Trophoblast cell (in vitro differentiated cells and primary cell): Measurements from ENCODE around the gene GRID1.
A peak's percentile ranks its signal among the peaks of the same experiment; 100 is the strongest.

ENCODE experiments used
- DNase-seq, 2 donors: peaks; one replicate each; pipeline ENCODE4 v3.0.0-alpha.2; 2016
- H2AFZ ChIP-seq: 2 replicates; pipeline ENCODE4 v1.6.1; 2013; ENCODE audit warnings: low read length, moderate library complexity, mild to moderate bottlenecking; ENCODE audit not compliant: insufficient read depth, poor library complexity
- H2AK5ac ChIP-seq: 2 replicates; pipeline ENCODE4 v1.6.1; 2013; ENCODE audit warnings: mild to moderate bottlenecking, low read length
- H2BK120ac ChIP-seq: 2 replicates; pipeline ENCODE4 v1.6.1; 2013; ENCODE audit warnings: low read length, mild to moderate bottlenecking, moderate library complexity; ENCODE audit not compliant: insufficient read depth, poor library complexity
- H2BK12ac ChIP-seq: 2 replicates; pipeline ENCODE4 v1.6.1; 2013; ENCODE audit warnings: mild to moderate bottlenecking, low read length, moderate library complexity
- H2BK5ac ChIP-seq: 2 replicates; pipeline ENCODE4 v1.6.1; 2013; ENCODE audit warnings: low read length, low read depth, moderate library complexity, mild to moderate bottlenecking; ENCODE audit not compliant: poor library complexity
- H3K14ac ChIP-seq: 2 replicates; pipeline ENCODE4 v1.6.1; 2013; ENCODE audit warnings: mild to moderate bottlenecking, low read length
- H3K18ac ChIP-seq: 2 replicates; pipeline ENCODE4 v1.6.1; 2013; ENCODE audit warnings: mild to moderate bottlenecking, low read length
- H3K23ac ChIP-seq: 2 replicates; pipeline ENCODE4 v1.6.1; 2013; ENCODE audit warnings: low read length
- H3K27ac ChIP-seq: 2 replicates; pipeline ENCODE4 v1.5.1; 2013; ENCODE audit warnings: low read depth, mild to moderate bottlenecking, inconsistent platforms, low read length, moderate library complexity
- H3K27me3 ChIP-seq: 2 replicates; pipeline ENCODE4 v1.6.1; 2013; ENCODE audit warnings: inconsistent platforms, mild to moderate bottlenecking, low read length, moderate library complexity; ENCODE audit not compliant: insufficient read depth
- H3K36me3 ChIP-seq, 2 experiments: 1 replicate in 1 of 2; 2 replicates in 1 of 2; pipeline ENCODE4 v1.6.1; 2013; ENCODE audit warnings: low read length in 2 of 2, mild to moderate bottlenecking in 2 of 2, moderate library complexity in 1 of 2; ENCODE audit not compliant: insufficient read depth in 2 of 2, control insufficient read depth in 1 of 2
- H3K4ac ChIP-seq: 2 replicates; pipeline ENCODE4 v1.6.1; 2013; ENCODE audit warnings: low read depth, mild to moderate bottlenecking, low read length, moderate library complexity
- H3K4me1 ChIP-seq, 2 experiments: 1 replicate in 1 of 2; 2 replicates in 1 of 2; pipeline ENCODE4 v1.6.1; 2013; ENCODE audit warnings: low read length in 2 of 2, mild to moderate bottlenecking in 2 of 2, moderate library complexity in 1 of 2; ENCODE audit not compliant: insufficient read depth in 2 of 2, control insufficient read depth in 1 of 2
- H3K4me2 ChIP-seq: 2 replicates; pipeline ENCODE4 v1.6.1; 2013; ENCODE audit warnings: inconsistent platforms, mild to moderate bottlenecking, low read length, moderate library complexity
- H3K4me3 ChIP-seq: 2 replicates; pipeline ENCODE4 v1.5.1; 2013; ENCODE audit warnings: mild to moderate bottlenecking, low read depth, low read length, inconsistent platforms
- H3K79me1 ChIP-seq: one replicate; pipeline ENCODE4 v1.6.1; 2013; ENCODE audit warnings: low read length
- H3K79me2 ChIP-seq: 2 replicates; pipeline ENCODE4 v1.6.1; 2013; ENCODE audit warnings: low read length, mild to moderate bottlenecking; ENCODE audit not compliant: control insufficient read depth, insufficient read depth, poor library complexity
- H3K9ac ChIP-seq: 2 replicates; pipeline ENCODE4 v1.6.1; 2013; ENCODE audit warnings: mild to moderate bottlenecking, low read length
- H3K9me3 ChIP-seq: 2 replicates; pipeline ENCODE4 v1.6.1; 2013; ENCODE audit warnings: low read depth, mild to moderate bottlenecking, control low read depth, inconsistent platforms, low read length; ENCODE audit not compliant: insufficient read depth
- H4K12ac ChIP-seq: 2 replicates; pipeline ENCODE4 v1.6.1; 2013; ENCODE audit warnings: low read depth, mild to moderate bottlenecking, low read length, moderate library complexity
- H4K8ac ChIP-seq: 2 replicates; pipeline ENCODE4 v1.6.1; 2013; ENCODE audit warnings: low read depth, mild to moderate bottlenecking, low read length, moderate library complexity
- H4K91ac ChIP-seq: one replicate; pipeline ENCODE4 v1.6.1; 2013; ENCODE audit warnings: low read depth, mild to moderate bottlenecking, low read length, moderate library complexity
- WGBS: extraction: QIAGEN DNeasy Blood & Tissue Kit; methylation state at CpG from one replicate; pipeline ENCODE4 v1.1.7; 2013; ENCODE audit warnings: missing lambda C conversion rate; ENCODE audit not compliant: insufficient read length, insufficient coverage; ENCODE audit errors: extremely low coverage; 5-methylcytosine and 5-hydroxymethylcytosine counted together

The GRID1 gene

GRCh38 chr10:86103391-86104101 lies 263.0 kb downstream of the GRID1 start:
- Histone ChIP-seq H4K8ac (no peak overlapping the region), H3K36me3 (no peaks in the 10 kb centered on the region), H3K4me1 (no peaks in the 10 kb centered on the region), H3K4me2 (no peak overlapping the region), H3K79me1 (no peaks in the 10 kb centered on the region), H3K23ac (no peak overlapping the region), H3K18ac (no peak overlapping the region), H2BK120ac (no peak overlapping the region), H3K4ac (no peak overlapping the region), H2BK12ac (no peak overlapping the region), H3K27ac (no peak overlapping the region), H3K9ac (no peak overlapping the region), H4K12ac (no peak overlapping the region), H3K14ac (no peak overlapping the region), H3K79me2 (no peaks in the 10 kb centered on the region), H3K9me3 (no peaks in the 10 kb centered on the region), H2BK5ac (no peak overlapping the region), H3K27me3 (no peaks in the 10 kb centered on the region), H3K4me3 (peak overlapping the region; percentile 23), H2AK5ac (no peak overlapping the region), H2AFZ (no peak overlapping the region), H4K91ac (no peak overlapping the region)
- WGBS, result no CpG with 5 or more reads among the region's 8 CpGs
- DNase-seq, result peak; percentile 4 to 28

GRCh38 chr10:86102451-86102850 lies 264.1 kb downstream of the GRID1 start:
- no peak overlapping the region for H2BK120ac ChIP-seq
- H3K27ac ChIP-seq, result no peak overlapping the region
- H3K4me1 ChIP-seq, result no peaks in the 10 kb centered on the region
- no peak overlapping the region for H3K23ac ChIP-seq
- no peaks in the 10 kb centered on the region for H3K79me1 ChIP-seq
- H2AK5ac ChIP-seq, result no peak overlapping the region
- WGBS, result no CpG with 5 or more reads among the region's 5 CpGs
- no peak overlapping the region for H4K91ac ChIP-seq
- H3K4ac ChIP-seq, result no peak overlapping the region
- no peak overlapping the region for H4K8ac ChIP-seq
- H3K27me3 ChIP-seq, result no peaks in the 10 kb centered on the region
- no peaks in the 10 kb centered on the region for H3K79me2 ChIP-seq
- no peak overlapping the region for H3K9ac ChIP-seq
- H3K4me3 ChIP-seq, result no peak overlapping the region
- H4K12ac ChIP-seq, result no peak overlapping the region
- no peak for DNase-seq
- no peak overlapping the region for H2BK12ac ChIP-seq
- H3K4me2 ChIP-seq, result no peak overlapping the region
- no peak overlapping the region for H2BK5ac ChIP-seq
- no peaks in the 10 kb centered on the region for H3K9me3 ChIP-seq
- no peaks in the 10 kb centered on the region for H3K36me3 ChIP-seq
- H3K14ac ChIP-seq, result no peak overlapping the region
- no peak overlapping the region for H3K18ac ChIP-seq
- no peak overlapping the region for H2AFZ ChIP-seq

- Histone ChIP-seq H3K79me2 (no peaks in the 10 kb centered on the region), H3K23ac (no peak overlapping the region), H2BK120ac (no peak overlapping the region), H3K27me3 (no peaks in the 10 kb centered on the region), H3K9ac (no peak overlapping the region), H3K18ac (no peak overlapping the region), H2BK12ac (no peak overlapping the region), H3K14ac (no peak overlapping the region), H4K8ac (no peak overlapping the region), H4K12ac (no peak overlapping the region), H3K27ac (no peak overlapping the region), H3K79me1 (no peaks in the 10 kb centered on the region), H3K4ac (no peak overlapping the region), H3K4me1 (no peaks in the 10 kb centered on the region), H2AFZ (no peak overlapping the region), H2AK5ac (no peak overlapping the region), H2BK5ac (no peak overlapping the region), H4K91ac (no peak overlapping the region), H3K36me3 (no peaks in the 10 kb centered on the region), H3K4me3 (no peak overlapping the region), H3K9me3 (no peaks in the 10 kb centered on the region), H3K4me2 (no peak overlapping the region)
- DNase-seq, result no peak
- WGBS, result no CpG with 5 or more reads among the region's 2 CpGs
Measured at GRCh38 chr10:86102031-86102430, 264.6 kb downstream of the GRID1 start.

GRCh38 chr10:86100581-86101061 lies 266.0 kb downstream of the GRID1 start:
- peak in 1 of 2 donors; percentile 41 for DNase-seq
- Histone ChIP-seq H3K36me3 (no peaks in the 10 kb centered on the region), H3K79me2 (no peaks in the 10 kb centered on the region), H3K4ac (no peak overlapping the region), H2BK120ac (no peak overlapping the region), H2BK5ac (no peak overlapping the region), H3K4me3 (no peak overlapping the region), H3K14ac (no peak overlapping the region), H3K27ac (no peak overlapping the region), H3K9ac (no peak overlapping the region), H3K4me1 (no peaks in the 10 kb centered on the region), H4K12ac (no peak overlapping the region), H2BK12ac (no peak overlapping the region), H3K23ac (no peak overlapping the region), H4K8ac (no peak overlapping the region), H4K91ac (no peak overlapping the region), H3K4me2 (no peak overlapping the region), H2AFZ (no peak overlapping the region), H3K27me3 (no peaks in the 10 kb centered on the region), H2AK5ac (no peak overlapping the region), H3K9me3 (no peaks in the 10 kb centered on the region), H3K79me1 (no peaks in the 10 kb centered on the region), H3K18ac (no peak overlapping the region)
- WGBS, result no CpG with 5 or more reads among the region's 5 CpGs
